GM18951 (cell line): Measurements from ENCODE around the gene ARFGAP3.

Experiments
- POLR2A ChIP-seq: IDR thresholded peaks from 4 replicates; pipeline ENCODE4 v1.6.1; 2011; ENCODE audit warnings: mild to moderate bottlenecking; ENCODE audit not compliant: insufficient read length, insufficient read depth; ENCODE audit errors: extremely low read depth
- in situ Hi-C: fragments of 300-500 bp; cut with MboI; formaldehyde crosslinking; loops from one replicate; pipeline ENCODE4 v1.12.0; 2022; ENCODE audit warnings: low sequenced_read_pairs, mixed read lengths, inconsistent platforms; ENCODE audit not compliant: unreplicated experiment

Gene ARFGAP3

GRCh38 chr22:42879371-42880021 lies 22.4 kb upstream of the ARFGAP3 start:
- TF ChIP-seq POLR2A: no peak
- in situ Hi-C loops: no loop called here

- no peak for TF ChIP-seq POLR2A
- in situ Hi-C loops: no loop called here
Observed at GRCh38 chr22:42878561-42879305, 21.7 kb upstream of the ARFGAP3 start.

GRCh38 chr22:42877597-42878340 lies 20.7 kb upstream of the ARFGAP3 start:
- TF ChIP-seq POLR2A: no peak
- in situ Hi-C loops: no loop called here

GRCh38 chr22:42877158-42877557 lies 20.1 kb upstream of the ARFGAP3 start:
- no peak for TF ChIP-seq POLR2A
- in situ Hi-C loops: no loop called here

- in situ Hi-C loops: no loop called here
- no peak for TF ChIP-seq POLR2A
Observed at GRCh38 chr22:42876041-42876440, 19.0 kb upstream of the ARFGAP3 start.

- in situ Hi-C loops: no loop called here
- no peak for TF ChIP-seq POLR2A
Observed at GRCh38 chr22:42874010-42874409, 16.9 kb upstream of the ARFGAP3 start.

GRCh38 chr22:42873356-42873755 lies 16.3 kb upstream of the ARFGAP3 start:
- in situ Hi-C loops: no loop called here
- TF ChIP-seq POLR2A: no peak

GRCh38 chr22:42872821-42873220 lies 15.7 kb upstream of the ARFGAP3 start:
- no peak for TF ChIP-seq POLR2A
- in situ Hi-C loops: no loop called here

GRCh38 chr22:42871146-42872050 lies 14.3 kb upstream of the ARFGAP3 start:
- no peak for TF ChIP-seq POLR2A
- in situ Hi-C loops: no loop called here

- TF ChIP-seq POLR2A: no peak
- in situ Hi-C loops: loop anchor here (10.0 kb wide), 1 partner anchor 165 kb away; no protein-coding TSS in a partner anchor
Observed at GRCh38 chr22:42869888-42870480, 12.9 kb upstream of the ARFGAP3 start.

GRCh38 chr22:42869463-42869862 lies 12.4 kb upstream of the ARFGAP3 start:
- in situ Hi-C loops: loop anchor here (10.0 kb wide), 1 partner anchor 165 kb away; no protein-coding TSS in a partner anchor
- TF ChIP-seq POLR2A: no peak

- no peak for TF ChIP-seq POLR2A
- in situ Hi-C loops: loop anchor here (10.0 kb wide), 1 partner anchor 166 kb away; no protein-coding TSS in a partner anchor
Observed at GRCh38 chr22:42868751-42869251, 11.7 kb upstream of the ARFGAP3 start.
